Epithelial cell of proximal tubule (primary cell): ENCODE results near the gene MTHFD1. TPM values are rescaled to one million over a fixed set of nuclear protein-coding genes. Genes with fewer than 3 reads are reported as not detected.

Source experiments
- DNase-seq: peaks from one replicate; pipeline ENCODE4 v3.0.0-alpha.2; 2011; ENCODE audit warnings: low read depth
- H3K4me3 ChIP-seq: 2 replicates; pipeline ENCODE4 v1.5.1; 2011; ENCODE audit warnings: low read depth, mild to moderate bottlenecking, low read length
- total RNA-seq: library from RNA; depleted of rRNA; stranded (reverse); fragments of >200 nt; gene quantifications from 2 replicates; pipeline ENCODE4 v1.2.3, GENCODE V29; 2015
- TF ChIP-seq, protein P1 (sequence below): conservative IDR thresholded peaks from 2 replicates; pipeline ENCODE4 v1.5.1; 2012; ENCODE audit warnings: low read depth, mild to moderate bottlenecking, low read length

Gene MTHFD1
- 42.1 and 122 TPM in 2 replicates for total RNA-seq

GRCh38 chr14:64387782-64388532 lies at the start of gene MTHFD1:
MTHFD1 (plus strand) TSS chr14:64388353; CDS start chr14:64388428, 75 bp downstream.
- peak within 1 kb of the TSS; percentile 74 for H3K4me3 ChIP-seq
- TF ChIP-seq, protein P1, sequence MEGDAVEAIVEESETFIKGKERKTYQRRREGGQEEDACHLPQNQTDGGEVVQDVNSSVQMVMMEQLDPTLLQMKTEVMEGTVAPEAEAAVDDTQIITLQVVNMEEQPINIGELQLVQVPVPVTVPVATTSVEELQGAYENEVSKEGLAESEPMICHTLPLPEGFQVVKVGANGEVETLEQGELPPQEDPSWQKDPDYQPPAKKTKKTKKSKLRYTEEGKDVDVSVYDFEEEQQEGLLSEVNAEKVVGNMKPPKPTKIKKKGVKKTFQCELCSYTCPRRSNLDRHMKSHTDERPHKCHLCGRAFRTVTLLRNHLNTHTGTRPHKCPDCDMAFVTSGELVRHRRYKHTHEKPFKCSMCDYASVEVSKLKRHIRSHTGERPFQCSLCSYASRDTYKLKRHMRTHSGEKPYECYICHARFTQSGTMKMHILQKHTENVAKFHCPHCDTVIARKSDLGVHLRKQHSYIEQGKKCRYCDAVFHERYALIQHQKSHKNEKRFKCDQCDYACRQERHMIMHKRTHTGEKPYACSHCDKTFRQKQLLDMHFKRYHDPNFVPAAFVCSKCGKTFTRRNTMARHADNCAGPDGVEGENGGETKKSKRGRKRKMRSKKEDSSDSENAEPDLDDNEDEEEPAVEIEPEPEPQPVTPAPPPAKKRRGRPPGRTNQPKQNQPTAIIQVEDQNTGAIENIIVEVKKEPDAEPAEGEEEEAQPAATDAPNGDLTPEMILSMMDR: no peak
- peak; percentile 94 for DNase-seq

DNA sequence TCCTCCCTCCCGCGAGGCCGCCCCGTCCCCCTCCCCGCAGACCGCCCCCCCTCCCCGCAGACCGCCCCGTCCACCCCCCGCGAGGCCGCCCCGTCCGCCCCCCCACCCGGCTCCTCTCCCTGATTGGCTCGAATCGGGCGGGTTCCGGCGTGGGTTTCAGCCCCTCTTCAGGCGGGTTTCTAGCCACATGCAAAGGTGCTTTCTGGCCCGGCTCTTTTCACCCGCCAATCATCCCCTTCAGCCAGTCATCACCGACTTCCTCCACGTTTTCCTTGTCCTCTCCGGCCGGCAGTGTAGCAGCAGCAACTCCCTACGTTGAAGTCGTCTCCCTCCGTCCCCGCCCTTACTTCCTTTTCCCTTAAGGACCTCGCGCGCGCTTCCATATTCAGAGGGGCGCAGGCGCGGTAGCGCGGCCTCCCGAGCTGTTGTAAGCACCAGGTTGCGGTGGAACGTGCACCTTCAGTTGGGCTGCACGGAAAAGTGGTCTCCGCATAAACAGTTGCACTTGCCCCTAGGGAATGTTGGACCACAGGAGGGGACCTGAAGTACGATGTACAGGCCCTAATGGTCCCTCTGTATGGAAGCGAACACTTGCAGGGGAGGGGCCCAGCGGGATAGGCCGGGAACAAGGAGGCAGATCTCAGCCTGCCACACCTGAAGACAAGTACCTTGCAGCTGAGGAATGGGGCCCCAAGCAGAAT lies 49.4 kb upstream of the MTHFD1 start:
- peak overlapping the region; percentile 94 for H3K4me3 ChIP-seq
- TF ChIP-seq, protein P1: no peak
- peak; percentile 92 for DNase-seq

- no peak for DNase-seq
- no peak overlapping the region for H3K4me3 ChIP-seq
- TF ChIP-seq, protein P1: no peak
These were observed 47.5 kb upstream of the MTHFD1 start for GRCh38 chr14:64340560-64341196.

GRCh38 chr14:64347748-64348147 lies 40.4 kb upstream of the MTHFD1 start:
- TF ChIP-seq, protein P1: no peak
- H3K4me3 ChIP-seq: no peak overlapping the region
- no peak for DNase-seq

- no peak overlapping the region for H3K4me3 ChIP-seq
- TF ChIP-seq, protein P1: no peak
- DNase-seq: no peak
These were observed 38.2 kb upstream of the MTHFD1 start for GRCh38 chr14:64349741-64350490.

GRCh38 chr14:64363265-64363846 lies 24.8 kb upstream of the MTHFD1 start:
- no peak overlapping the region for H3K4me3 ChIP-seq
- no peak for DNase-seq
- TF ChIP-seq, protein P1: no peak
